ENCODE results near the gene EMC1. TPM values are rescaled to one million over a fixed set of nuclear protein-coding genes. Genes with fewer than 3 reads are reported as not detected.

EMC1 gene
- 27.3 to 38.6 TPM (median 35.9 TPM) in 5 replicates for total RNA-seq (2022; extraction: Qiagen RNA extraction; ENCODE audit: low read depth)

GRCh38 chr1:19251305-19252196, at the start of gene EMC1, which contains the start of gene MRTO4:
TSS of gene EMC1 (minus strand) at chr1:19251524. CDS start at chr1:19251509, 15 bp downstream.
TSS of gene MRTO4 (plus strand) at chr1:19251805. CDS start at chr1:19251836, 31 bp downstream.

GRCh38 chr1:19288324-19289241, 37.3 kb upstream of the EMC1 start, which contains the start of gene AKR7A3:
TSS of gene AKR7A3 (minus strand) at chr1:19288770. CDS start at chr1:19288709, 61 bp downstream.

GRCh38 chr1:19209990-19210771, 41.1 kb downstream of the EMC1 start, which contains the start of gene UBR4:
TSS of gene UBR4 (minus strand) at chr1:19210266. CDS start at chr1:19210248, 18 bp downstream.

Other genes starting within 250 kb of the EMC1 start
- 105 to 125 TPM (median 108 TPM) in 5 replicates for gene UBR4, start 41.3 kb downstream of the EMC1 start, total RNA-seq (2022; extraction: Qiagen RNA extraction; ENCODE audit: low read depth)
- 70.0 to 77.5 TPM (median 71.7 TPM) in 5 replicates for gene MRTO4, start 281 bp upstream of the EMC1 start, total RNA-seq (2022; extraction: Qiagen RNA extraction; ENCODE audit: low read depth)
- gene AKR7A3, start 37.2 kb upstream of the EMC1 start, total RNA-seq (2022; extraction: Qiagen RNA extraction; ENCODE audit: low read depth), result 0.14 to 0.17 TPM (median 0.16 TPM) in 5 replicates
- 35.2 to 53.9 TPM (median 49.8 TPM) in 5 replicates for gene AKR7A2, start 60.6 kb upstream of the EMC1 start, total RNA-seq (2022; extraction: Qiagen RNA extraction; ENCODE audit: low read depth)
- 16.2 to 23.7 TPM (median 22.1 TPM) in 5 replicates for gene SLC66A1, start 60.8 kb upstream of the EMC1 start, total RNA-seq (2022; extraction: Qiagen RNA extraction; ENCODE audit: low read depth)
- 227 to 236 TPM (median 230 TPM) in 5 replicates for gene CAPZB, start 234.0 kb upstream of the EMC1 start, total RNA-seq (2022; extraction: Qiagen RNA extraction; ENCODE audit: low read depth)

Measured in A549 treated with CpdA at 1 μM for 4 hours (cell line).